Left lobe of liver (tissue), 2 donors: ENCODE data around the gene LCOR. TPM values are rescaled to one million over a fixed set of nuclear protein-coding genes. Genes with fewer than 3 reads are reported as not detected.
A peak's percentile ranks its signal among the peaks of the same experiment; 100 is the strongest.

Source experiments
- ATAC-seq: fragments of 200-7000 bp; cut with Tn5 transposase; one replicate; pipeline ENCODE4 v1.9.1; 2020; ENCODE audit warnings: mild to moderate bottlenecking, moderate library complexity
- DNase-seq: peaks from one replicate; pipeline ENCODE4 v3.0.0-alpha.2; 2020; ENCODE audit warnings: low spot score
- total RNA-seq: library from RNA; stranded (reverse); gene quantifications from one replicate; pipeline ENCODE4 v1.2.1, GENCODE V29; 2021
- donor health status: DM: no; HTN: no; CAD: no; lungs with moderate emphysema.
- donor health status: DM: no; HTN: yes; CAD: no.

LCOR gene
- total RNA-seq, 1 donor from 2014 or later: 9.2 TPM

DNA sequence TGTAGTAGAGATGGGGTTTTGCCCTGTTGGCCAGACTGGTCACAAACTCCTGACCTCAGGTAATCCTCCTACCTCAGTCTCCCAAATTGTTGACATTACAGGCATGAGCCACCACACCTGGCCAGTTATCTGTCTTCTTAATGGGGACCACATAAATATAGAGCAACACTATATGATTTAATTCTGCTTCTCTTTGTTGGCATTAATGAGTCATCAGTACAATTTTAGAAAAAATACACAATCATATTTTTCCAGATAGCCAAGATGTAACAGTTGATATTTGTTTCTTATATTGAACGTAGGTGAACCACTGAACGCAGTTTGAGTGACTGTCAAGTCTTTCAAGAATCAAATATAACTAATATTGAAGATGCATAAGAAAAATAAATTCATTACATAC is 48.5 kb downstream of the LCOR start:
- DNase-seq (no peak), ATAC-seq (no peak)

DNA sequence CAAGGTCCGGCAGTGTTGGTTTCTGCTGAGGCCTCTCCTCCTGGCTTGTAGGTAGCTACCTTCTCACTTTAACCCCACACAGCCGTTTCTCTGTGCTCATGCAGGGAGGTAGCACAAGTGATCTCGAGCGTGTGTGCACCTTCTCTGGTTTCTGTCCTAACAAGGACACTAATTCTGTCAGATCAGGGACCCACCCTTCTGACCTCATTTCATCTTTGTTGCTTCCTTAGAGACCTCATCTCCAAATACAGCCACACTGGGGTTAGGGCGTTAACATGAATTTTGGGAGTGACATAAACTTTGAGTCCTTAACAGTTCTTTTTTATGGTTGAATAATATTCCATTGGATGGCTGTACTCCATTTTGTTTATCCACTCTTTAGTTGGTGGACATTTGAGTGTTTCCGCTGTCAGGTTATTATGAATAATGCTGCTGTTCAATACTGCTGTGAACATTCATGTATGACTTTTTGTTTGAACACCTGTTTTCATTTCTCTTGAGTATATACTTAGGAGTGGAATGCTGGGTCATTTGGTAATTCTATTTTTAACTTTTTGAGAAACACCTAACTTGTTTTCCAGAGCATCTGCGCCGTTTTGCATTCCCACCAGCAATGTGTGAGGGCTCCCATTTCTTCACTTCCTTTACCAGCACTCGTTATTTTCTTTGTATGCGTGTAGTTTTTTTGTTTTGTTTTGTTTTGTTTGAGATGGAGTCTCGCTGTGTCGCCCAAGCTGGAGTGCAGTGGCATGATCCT is 57.5 kb downstream of the LCOR start:
- DNase-seq (no peak), ATAC-seq (no peak)

DNA sequence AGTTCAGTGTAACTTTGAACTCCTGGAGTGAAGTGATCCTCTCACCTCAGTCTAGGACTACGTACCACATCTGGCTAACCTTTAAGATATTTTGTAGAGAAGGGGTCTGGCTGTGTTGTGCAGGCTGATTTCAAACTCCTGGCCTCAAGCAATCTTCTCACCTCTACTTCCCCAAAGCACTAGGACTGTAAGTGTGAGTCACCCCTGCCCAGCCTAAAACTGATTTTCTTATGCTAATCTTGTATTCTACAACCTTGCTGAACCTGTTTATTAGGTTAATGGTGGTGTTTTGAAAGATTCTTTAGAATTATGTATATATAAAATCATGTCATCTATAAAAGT is 58.0 kb downstream of the LCOR start:
- ATAC-seq (peak; percentile 43), DNase-seq (no peak)

DNA sequence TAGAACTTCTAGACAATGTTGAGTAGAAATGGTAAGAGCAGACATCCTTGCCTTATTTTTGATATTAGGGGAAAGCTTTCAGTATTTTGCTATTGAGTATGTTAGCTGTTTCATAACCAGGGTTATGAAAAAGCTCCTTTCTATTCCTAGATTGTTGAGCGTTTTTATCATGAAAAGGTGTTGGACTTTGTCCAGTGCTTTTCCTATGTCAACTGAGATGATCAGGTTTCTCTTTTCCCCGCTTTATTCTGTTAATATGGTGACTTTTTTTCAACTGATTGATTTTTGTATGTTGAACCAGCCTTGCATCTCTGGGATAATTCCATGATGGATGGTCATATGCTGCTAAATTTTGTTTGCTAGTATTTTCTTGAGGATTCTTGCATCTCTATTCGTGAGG is 58.5 kb downstream of the LCOR start:
- ATAC-seq (peak; percentile 70), DNase-seq (no peak)

DNA sequence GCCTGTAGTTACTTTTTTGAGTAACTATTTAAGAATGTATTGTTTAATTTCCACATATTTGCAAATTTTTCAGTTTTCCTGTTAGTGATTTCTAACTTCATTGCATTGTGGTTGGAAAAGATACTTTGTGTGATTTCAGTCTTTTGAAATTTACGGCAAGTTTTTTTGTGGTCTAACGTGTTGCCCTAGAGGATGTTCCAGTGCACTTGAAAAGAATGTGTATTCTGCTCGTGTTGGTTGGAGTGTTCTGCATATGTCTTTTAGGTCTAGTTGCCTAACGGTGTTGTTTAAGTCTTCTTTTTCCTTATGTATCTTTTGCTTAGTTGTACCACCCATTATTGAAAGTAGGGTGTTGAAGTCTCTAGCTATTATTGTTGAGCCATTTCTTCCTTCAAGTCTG is 59.7 kb downstream of the LCOR start:
- ATAC-seq: no peak
- no peak for DNase-seq

DNA sequence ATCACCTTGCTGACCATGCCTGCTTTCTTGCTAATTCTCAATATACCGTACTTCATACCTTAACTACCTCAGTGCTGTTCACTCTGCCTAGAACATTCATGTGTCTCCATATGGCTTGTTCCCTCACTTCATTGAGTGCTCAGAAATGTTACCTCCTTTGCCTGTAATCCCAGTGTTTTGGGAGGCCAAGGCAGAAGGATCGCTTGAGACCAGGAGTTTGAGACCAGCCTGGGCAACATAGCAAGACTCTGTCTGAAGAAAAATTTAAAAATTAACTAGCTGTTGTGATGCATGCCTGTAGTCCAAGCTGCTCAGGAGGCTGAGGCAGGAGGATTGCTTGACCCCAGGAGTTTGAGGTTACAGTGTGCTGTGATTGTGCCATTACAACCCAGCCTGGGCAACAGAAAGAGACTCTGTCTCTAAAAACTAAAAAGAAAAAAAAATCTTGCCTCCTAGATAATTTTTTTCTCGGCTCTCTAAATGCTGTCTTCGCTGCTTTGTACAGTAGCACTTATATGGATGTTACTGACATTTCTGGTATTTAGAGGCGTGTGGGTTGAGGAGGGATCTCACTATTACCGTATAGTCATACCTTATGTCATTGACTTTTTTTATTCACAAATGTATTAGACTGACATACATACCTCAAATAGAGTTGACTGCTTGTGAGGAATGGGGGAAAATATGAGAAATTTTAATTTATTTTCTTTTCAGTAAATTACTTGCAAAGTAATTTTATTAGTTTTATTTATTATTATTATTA is 63.7 kb downstream of the LCOR start:
- DNase-seq (no peak), ATAC-seq (no peak)

DNA sequence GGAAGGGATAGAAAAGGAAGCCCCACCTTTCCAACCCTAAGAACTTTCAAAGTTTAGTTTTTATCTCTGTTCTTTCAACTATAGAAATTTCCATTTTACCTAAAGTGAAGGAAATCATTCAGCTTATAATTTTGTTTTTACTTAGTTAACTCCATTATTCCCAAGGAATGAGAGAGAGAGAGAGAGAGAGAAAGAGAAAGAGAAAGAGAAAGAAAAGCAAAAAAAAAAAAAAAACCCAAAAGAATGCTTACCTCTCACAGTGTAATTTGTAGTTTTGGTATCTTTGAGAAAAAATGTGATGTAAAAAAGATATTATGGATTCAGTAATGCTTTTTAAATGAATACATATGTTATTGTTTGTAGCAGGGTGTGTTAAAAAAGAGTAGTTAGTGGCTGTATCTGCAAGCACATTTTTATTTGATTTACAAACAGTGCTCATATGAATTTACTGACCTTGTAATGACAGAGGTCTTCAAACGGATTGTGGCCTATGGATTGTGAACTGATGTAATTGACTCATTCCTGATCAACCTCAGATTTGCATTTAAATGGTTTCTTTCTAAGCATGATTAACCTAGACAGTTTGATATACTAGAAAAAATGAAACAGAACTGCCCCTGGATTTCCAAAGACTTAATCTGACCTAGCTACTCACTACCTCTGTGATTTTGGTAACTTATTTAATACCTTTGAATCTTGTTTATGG is 64.9 kb downstream of the LCOR start:
- ATAC-seq: no peak
- DNase-seq: no peak

DNA sequence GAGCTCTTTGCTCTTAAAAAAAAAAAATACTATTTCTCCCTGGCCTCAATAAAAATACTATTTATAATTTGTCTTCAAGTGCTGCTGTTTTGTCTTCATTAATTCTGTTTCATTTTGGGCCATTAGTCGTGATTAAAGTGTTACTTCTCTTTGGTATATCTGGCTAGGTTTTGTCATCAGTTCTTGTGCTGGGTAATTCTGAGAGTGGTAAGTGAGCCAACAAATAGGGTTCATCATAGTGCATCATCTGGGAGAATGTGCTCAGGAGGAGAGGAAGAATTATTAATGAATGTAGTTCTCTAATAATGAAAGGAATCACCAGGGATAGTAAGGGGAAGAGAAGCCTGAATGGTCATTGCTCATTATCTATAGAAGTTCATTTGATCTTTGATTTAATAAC is 70.0 kb downstream of the LCOR start:
- ATAC-seq (no peak), DNase-seq (no peak)

DNA sequence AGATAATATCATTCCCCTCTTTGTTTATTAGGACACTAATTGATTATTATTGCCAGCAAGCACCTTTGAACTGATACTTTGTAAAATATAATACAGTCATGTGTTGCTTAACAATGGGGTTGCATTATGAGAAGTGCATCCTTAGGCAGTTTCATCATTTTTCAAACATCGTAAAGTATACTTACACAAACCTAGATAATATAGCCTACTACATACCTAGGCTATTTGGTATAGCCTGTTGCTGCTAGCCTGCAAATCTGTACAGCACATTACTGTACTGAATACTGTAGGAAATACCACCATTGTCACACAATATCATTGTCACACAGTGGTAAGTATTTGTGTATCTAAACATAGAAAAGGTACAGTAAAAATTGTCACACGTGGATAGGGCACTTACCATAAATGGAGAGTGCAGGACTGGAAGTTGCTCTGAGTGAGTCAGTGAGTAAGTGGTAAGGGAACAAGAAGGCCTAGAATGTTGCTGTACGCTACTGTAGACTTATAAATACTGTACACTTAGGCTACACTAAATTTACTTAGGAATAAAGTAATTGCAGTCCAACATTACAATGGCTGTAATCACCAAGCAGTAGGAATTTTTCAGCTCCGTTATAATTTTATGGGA is 70.7 kb downstream of the LCOR start:
- no peak for ATAC-seq

DNA sequence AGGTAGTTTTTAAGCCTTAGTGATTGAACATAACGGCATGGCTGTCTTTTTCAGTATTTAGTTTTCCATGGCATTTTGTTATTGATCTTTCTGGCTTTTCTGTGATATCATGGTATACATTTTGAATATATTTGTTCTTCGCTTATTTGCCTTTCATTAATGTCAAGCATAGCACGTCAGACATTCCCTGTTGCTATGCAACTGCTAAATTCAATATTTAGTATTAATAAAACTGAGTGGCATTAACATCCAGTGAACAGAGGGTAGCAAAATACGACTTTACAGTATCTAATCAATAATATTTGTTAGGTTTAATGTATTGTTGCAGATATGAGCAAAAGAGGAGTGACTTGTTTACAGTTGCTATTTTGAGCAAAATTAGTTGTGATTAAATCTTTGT is 72.5 kb downstream of the LCOR start:
- ATAC-seq (no peak), DNase-seq (no peak)

More for the DNA sequence above, 70.7 kb downstream of the LCOR start:
- DNase-seq: no peak

DNA sequence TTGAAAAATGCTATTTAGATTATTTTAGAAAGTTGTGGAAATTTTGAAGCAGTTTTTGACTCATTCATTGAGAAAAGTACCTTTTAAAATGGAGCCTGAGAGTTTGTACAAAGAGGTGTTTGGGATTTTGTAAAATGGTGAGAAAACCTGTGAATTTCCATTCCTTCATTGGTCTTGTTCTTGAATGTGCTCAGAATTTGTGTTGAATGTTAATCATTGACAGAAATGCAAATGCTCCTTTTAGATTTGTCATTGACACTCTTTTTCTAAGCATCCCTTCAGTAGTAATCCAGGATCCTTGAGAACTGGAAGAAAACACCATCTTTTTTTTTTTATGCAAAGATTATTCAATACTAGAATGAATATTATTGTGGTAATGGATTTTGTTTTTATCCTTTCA is 74.8 kb downstream of the LCOR start:
- no peak for DNase-seq
- peak; percentile 19 for ATAC-seq

DNA sequence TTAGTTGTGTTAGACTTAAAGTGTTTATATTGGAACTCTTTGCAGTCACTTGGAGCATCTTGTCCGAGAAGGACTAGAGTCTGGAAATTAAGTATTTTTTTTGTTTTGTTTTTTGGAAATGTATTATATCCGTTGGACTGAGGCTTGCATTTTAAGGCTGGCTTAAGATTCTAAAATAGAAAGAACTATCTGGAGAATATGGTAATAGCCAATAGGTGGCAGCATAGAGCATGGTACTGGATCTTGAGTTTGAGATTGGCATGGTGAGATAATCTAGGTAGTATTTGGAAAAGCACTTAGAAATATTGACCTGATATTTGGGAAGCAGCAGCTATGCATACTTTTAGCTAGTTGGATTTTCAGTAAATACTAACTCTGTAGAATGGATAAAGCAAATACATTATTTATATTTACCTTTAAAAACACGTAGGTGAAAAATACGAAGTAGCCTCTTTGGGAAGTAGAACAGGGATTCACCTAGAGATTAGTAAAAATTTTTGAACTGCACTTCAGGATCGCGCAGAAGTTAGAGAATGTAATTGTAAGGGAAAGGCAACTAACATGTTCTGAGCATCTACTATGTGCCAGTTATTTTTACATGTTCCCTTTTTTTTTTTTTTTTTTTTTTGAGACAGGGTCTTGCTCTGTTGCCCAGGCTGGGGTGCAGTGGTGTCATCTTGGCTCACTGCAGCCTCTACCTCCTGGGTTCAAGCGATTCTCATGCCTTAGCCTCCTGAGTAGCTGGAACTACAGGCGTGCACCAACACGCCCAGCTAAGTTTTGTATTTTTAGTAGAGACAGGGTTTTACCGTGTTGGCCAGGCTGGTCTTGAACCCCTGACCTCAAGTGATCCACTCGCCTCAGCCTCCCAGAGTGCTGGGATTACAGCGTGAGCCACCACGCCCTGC is 78.6 kb downstream of the LCOR start:
- DNase-seq (no peak), ATAC-seq (peak; percentile 94)

DNA sequence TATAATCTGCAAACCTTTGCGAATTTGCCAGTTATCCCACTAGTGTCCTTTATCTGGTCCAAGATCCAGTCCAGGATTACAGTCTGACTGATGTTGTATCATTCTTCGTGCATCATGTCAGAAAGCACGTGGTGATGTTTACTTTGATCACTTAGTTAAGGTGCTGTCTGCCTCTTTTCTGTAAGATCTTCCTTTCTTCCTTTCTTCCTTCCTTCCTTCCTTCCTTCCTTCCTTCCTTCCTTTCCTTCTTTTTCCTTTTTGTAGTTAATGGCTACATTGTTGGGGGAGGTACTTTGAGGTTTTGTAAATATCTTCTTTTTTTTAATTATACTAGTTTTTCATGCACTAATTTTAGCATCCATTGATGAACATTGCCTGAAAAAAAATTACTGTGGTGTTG is 80.3 kb downstream of the LCOR start:
- ATAC-seq: no peak

DNA sequence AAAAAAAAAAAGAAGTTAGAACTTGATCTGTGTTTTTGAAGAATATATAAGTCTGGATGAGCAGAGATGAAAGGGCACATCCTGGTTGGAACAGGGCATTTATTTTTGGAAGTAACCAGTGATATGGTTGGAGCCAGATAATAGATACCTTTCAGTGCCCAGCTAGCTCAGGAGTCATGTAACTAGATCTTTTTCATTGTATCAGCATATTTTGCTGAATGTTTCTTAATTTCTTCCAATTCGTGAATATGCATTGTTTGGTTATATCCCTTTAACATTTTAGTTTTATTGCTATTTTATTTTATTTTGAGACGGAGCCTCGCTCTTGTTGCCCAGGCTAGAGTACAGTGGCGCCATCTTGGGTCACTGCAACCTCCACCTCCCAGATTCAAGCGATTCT is 81.8 kb downstream of the LCOR start:
- DNase-seq (no peak), ATAC-seq (no peak)

More for the DNA sequence above, 80.3 kb downstream of the LCOR start:
- DNase-seq: no peak

DNA sequence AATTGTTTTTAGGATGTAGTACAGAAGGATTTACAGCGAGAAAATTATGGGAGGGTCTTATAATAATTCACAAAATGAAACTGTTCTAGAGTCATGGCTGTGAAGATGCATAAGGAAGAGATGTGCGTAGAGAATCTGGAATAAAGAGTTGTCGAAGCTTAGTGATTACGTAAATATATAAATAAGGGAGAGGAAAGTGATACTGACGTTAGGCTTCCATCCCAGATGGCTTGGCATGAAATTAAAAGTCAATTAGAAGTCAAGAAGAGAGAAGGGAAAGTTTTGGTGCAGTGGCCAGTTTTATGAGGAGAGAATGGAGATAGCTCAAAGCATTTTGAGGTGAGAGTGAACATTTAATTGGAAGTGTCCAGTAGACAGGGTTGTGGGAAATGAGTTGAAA is 85.5 kb downstream of the LCOR start:
- DNase-seq: no peak
- no peak for ATAC-seq

DNA sequence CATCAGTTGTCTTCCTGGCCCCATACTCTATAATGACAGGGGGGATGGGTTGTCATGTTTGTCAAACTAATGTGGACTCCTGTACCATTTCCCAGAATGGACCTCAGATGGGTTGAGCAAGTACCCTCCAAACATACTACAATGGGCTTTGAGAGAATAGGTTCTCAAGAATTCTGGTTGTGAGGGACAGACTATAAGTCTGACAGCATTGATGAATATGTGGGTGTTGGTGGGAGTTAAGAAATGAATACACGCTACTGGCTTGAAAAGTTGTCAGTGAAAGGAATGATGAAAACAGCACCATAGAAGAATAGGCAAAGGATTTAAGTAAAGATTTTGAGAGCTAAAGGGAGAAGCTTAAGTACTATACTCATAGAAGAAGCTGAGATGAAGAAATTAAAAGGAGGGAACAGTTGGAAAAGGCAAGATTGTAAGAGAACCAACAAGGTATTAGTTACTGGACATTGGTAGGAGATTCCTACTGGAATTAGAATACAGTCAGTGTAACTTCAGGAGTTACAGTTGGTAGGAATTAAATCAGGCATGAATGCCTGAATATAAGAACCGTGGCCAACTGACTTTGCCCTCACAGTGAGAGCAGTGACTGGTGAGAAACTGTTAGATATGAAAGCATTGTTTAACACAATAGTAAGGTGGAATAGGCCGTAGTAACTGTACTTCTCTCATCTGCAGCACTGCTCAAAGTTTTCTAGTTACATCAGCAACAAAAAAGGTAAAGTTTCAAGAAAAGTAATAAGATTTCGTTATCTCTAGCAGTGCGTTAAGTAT is 86.3 kb downstream of the LCOR start:
- ATAC-seq (peak; percentile 44), DNase-seq (no peak)

DNA sequence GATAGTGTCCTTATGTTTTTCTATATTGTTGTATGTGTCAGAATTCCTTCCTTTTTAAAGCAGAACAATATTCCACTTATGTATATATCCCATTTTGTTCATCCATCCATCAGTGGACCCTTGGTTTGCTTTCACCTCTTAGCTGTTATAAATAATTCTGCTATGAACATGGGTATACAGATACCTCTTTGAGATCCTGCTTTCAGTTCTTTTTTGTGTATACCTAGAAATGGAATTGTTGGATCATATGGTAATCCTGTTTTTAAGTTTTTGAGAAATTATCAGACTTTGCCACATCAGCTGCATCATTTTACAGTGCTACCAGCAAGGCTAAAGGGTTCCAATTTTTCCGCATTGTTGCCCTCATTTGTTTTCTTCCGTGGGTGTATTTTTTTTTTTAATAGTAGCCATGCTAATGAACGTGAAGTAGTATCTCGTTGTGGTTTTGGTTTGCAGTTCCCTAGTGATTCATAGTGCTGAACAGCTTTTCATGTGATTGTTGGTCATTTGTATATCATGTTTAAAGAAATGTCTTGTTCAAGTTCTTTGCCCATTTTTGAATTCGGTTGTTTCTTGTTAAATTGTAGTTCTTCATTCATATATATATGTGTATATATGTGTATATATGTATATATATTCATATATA is 87.8 kb downstream of the LCOR start:
- ATAC-seq (no peak), DNase-seq (no peak)

DNA sequence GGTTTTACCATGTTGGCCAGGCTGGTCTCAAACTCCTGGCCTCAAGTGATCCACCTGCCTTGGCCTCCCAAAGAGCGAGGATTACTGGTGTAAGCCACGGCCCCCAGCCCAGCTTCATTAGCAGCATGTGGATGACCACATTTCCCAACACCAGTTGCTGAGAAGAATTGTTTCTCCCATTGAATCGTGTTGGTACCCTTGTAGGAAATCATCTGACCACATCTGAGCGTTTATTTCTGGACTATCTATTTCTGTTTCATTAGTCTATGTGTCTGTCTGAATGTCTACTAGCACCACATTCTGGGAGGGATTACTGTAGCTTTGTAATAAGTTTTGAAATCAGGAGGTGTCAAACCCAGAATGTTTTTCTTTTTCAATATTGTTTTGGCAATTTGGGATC is 89.6 kb downstream of the LCOR start:
- DNase-seq (no peak), ATAC-seq (no peak)
